RPMI8226 (cell line): Measurements from ENCODE around the gene BBX.
A peak's percentile ranks its signal among the peaks of the same experiment; 100 is the strongest.

ENCODE experiments used
- DNase-seq: peaks from one replicate; pipeline ENCODE4 v3.0.0-alpha.2; 2015

Gene BBX

GRCh38 chr3:107850681-107851080 is 327.9 kb downstream of the BBX start:
- DNase-seq: no peak

GRCh38 chr3:107853821-107854220 is 331.1 kb downstream of the BBX start:
- no peak for DNase-seq

GRCh38 chr3:107854733-107855132 is 332.0 kb downstream of the BBX start:
- DNase-seq: no peak

GRCh38 chr3:107855710-107856109 is 332.9 kb downstream of the BBX start:
- peak; percentile 36 for DNase-seq

GRCh38 chr3:107857854-107858253 is 335.1 kb downstream of the BBX start:
- DNase-seq: no peak

GRCh38 chr3:107858876-107859275 is 336.1 kb downstream of the BBX start:
- DNase-seq: no peak
